Fibroblast of mammary gland (primary cell): Measurements from ENCODE around the gene KHDC3L.

ENCODE experiments used
- DNase-seq: peaks from one replicate; pipeline ENCODE4 v3.0.0-alpha.2; 2010; ENCODE audit warnings: low read depth
- H3K4me3 ChIP-seq: 2 replicates; pipeline ENCODE4 v1.5.1; 2011; ENCODE audit warnings: low read depth, mild to moderate bottlenecking, low read length, moderate library complexity; ENCODE audit not compliant: control insufficient read depth
- TF ChIP-seq, protein P1 (sequence below): conservative IDR thresholded peaks from 2 replicates; pipeline ENCODE4 v1.5.1; 2011; ENCODE audit warnings: low read depth, low read length, inconsistent platforms; ENCODE audit not compliant: control insufficient read depth, insufficient read depth

Gene KHDC3L, protein sequence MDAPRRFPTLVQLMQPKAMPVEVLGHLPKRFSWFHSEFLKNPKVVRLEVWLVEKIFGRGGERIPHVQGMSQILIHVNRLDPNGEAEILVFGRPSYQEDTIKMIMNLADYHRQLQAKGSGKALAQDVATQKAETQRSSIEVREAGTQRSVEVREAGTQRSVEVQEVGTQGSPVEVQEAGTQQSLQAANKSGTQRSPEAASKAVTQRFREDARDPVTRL

DNA sequence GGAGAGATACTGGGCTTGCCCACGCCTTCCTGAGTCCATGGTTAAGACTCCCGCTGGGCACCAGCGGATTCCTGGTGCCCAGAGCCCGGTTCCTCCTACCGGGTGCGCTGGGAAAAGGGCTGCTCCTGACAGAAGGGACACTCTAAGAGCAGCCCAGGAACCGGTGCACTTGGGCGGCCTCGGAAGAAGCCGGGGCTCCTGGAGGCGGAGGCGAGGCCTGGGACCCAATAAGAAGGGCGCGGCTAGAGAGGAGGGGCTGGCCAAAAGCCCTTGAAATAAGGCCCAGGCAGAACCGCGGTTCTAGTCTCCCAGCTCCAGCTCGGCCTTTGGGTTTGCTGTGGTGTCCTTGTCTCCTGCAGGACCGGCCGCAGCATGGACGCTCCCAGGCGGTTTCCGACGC is at the start of gene KHDC3L:
KHDC3L (plus strand) TSS at position 301 of the 400 bp plus-strand sequence; CDS start at position 373, 72 bp downstream.
- TF ChIP-seq, protein P1, sequence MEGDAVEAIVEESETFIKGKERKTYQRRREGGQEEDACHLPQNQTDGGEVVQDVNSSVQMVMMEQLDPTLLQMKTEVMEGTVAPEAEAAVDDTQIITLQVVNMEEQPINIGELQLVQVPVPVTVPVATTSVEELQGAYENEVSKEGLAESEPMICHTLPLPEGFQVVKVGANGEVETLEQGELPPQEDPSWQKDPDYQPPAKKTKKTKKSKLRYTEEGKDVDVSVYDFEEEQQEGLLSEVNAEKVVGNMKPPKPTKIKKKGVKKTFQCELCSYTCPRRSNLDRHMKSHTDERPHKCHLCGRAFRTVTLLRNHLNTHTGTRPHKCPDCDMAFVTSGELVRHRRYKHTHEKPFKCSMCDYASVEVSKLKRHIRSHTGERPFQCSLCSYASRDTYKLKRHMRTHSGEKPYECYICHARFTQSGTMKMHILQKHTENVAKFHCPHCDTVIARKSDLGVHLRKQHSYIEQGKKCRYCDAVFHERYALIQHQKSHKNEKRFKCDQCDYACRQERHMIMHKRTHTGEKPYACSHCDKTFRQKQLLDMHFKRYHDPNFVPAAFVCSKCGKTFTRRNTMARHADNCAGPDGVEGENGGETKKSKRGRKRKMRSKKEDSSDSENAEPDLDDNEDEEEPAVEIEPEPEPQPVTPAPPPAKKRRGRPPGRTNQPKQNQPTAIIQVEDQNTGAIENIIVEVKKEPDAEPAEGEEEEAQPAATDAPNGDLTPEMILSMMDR: no peak
- no peak for DNase-seq

DNA sequence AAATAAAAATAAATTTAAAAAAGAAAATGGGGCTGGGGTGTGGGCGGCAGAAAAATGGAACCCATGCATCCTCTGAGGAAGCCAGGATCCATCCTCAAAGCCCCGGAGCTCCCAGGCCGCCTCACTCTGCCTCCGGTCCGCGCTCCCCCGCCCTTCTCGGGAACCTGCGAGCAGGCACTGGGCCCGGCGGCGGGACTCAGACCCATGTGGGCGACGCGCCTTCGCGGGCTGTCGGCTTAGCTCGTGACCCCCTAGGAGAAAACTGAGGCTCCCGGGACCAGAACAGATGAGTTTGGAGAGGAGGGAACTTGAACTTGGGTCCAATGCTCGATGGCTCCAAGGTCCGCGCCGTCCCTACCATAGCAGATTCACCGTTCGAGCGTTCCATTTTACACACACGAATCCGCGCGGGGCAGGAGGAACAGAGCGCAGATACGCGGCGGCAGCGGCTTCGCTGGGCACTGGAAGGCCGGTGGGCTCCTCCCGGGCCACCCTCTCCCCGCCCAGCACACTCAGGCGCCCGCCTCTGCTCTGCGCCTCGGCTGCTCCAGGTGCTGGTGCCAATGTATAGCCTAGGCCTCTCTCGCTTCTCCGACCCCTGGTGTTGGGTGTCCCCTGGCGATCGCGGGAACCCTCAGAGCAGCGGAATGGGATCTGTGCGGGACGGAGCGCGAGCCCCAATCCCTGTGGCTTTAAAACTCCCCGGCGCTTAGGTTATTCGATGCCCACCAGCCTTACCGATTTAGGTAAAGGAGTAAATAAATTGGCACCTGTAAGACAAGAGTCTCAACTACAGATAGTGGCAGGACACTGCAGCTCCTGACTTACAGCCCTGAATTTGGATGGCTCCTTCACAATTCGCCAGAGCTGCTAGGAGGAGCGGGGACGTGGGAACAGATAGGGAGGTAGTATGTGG is 47.6 kb upstream of the KHDC3L start:
- TF ChIP-seq, protein P1: no peak
- H3K4me3 ChIP-seq: peak overlapping the region; percentile 26
- DNase-seq: no peak

More for the DNA sequence above, at the start of gene KHDC3L:
- H3K4me3 ChIP-seq: no peak within 1 kb of the TSS

DNA sequence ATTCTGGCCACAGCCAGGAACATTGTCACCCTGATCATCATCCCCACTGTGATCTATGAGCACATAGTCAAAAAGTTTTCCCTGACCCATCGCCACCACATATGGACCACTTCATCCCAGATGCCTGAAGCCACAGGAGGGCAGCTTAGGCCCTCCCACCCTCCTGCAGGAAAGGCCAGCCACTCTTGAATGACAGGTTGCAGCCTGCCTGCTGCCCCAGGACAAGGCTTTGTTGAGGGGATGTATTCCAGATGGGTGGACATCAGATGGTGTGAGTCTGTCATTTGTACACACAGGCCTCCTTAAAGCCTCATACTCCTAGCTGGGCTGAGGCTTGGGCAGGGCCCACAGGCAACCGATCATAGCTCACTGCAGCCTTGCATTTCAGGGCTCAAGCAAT is 39.1 kb upstream of the KHDC3L start:
- TF ChIP-seq, protein P1: no peak
- H3K4me3 ChIP-seq: no peak overlapping the region
- DNase-seq: no peak

DNA sequence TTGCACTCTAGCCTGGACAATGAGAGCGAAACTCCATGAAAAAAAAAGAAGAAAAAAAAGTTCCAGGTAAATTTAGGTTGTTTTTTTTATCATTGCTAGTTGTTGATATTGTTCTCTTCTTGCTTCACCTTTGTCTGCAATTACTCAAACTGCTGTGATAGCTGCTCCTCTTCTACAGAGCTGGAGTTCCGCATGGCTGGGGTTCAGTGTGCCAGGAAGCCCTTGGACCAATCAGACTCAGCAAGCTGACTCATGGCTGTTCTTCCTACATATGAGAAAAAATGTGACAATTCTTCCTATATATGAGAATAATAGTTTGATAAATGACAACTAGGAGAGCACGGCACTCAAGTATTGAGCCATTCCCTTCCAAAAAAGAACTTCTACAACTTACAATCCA is 36.8 kb upstream of the KHDC3L start:
- TF ChIP-seq, protein P1: no peak
- H3K4me3 ChIP-seq: no peak overlapping the region
- DNase-seq: no peak

DNA sequence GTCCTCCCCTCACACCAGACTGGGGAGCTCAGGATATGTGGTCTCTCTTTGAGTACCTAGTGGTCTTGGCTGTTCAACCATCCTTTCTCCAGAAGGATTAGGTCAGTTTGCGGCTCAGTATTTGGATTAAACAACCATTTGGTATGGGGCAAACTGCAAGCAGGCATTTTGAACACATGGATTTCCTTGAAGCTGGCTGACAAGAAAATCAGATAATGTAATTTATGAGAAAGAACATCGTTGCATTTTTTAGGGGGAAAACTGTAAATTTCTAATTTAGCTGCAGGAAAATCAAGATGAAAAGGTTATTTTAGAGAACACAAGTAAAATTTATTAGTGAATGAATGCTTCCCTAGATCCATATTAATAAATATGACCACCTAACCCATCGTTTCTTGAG is 33.7 kb upstream of the KHDC3L start:
- H3K4me3 ChIP-seq: no peak overlapping the region
- TF ChIP-seq, protein P1: no peak

DNA sequence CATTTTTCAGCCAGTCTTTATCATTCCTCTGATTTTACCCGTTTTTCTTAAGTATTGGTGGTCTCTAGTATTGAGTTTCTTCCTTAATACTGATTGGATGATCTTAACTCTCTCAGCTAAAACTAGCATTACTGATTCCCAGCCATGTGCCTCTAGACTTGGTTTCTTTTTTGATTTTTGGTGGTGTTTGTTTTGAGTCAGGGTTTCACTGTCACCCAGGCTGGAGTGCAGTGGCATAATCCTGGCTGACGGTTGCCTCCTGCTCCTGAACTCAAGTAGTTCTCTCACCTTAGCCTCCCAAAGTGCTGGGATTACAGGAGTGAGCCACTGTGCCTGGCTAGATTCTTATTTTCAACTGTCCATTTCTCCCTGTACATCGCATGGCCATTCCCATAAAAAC is 33.3 kb upstream of the KHDC3L start:
- no peak for DNase-seq
- TF ChIP-seq, protein P1: no peak

More for the DNA sequence above, 33.7 kb upstream of the KHDC3L start:
- no peak for DNase-seq

More for the DNA sequence above, 33.3 kb upstream of the KHDC3L start:
- H3K4me3 ChIP-seq: no peak overlapping the region
